NB4 (cell line): ENCODE results near the gene GTF3C6.
A peak's percentile ranks its signal among the peaks of the same experiment; 100 is the strongest.

Experiments
- DNase-seq: peaks from one replicate; pipeline ENCODE4 v3.0.0; 2010; ENCODE audit warnings: low read depth
- H3K4me3 ChIP-seq: one replicate; pipeline ENCODE4 v1.5.1; 2011; ENCODE audit warnings: mild to moderate bottlenecking, low read depth, low read length, moderate library complexity
- CTCF ChIP-seq: IDR thresholded peaks from one replicate; pipeline ENCODE4 v1.5.1; 2012; ENCODE audit warnings: low read depth, low read length
- MAX ChIP-seq: IDR thresholded peaks from 2 replicates; pipeline ENCODE4 v1.6.1; 2011; ENCODE audit warnings: low read depth, low read length
- MYC ChIP-seq: IDR thresholded peaks from 2 replicates; pipeline ENCODE4 v1.6.1; 2011; ENCODE audit warnings: low read depth, low read length
- POLR2A ChIP-seq: IDR thresholded peaks from 2 replicates; pipeline ENCODE4 v1.6.1; 2011; ENCODE audit warnings: mild to moderate bottlenecking; ENCODE audit not compliant: insufficient read length; ENCODE audit errors: extremely low read depth

GTF3C6 gene

DNA sequence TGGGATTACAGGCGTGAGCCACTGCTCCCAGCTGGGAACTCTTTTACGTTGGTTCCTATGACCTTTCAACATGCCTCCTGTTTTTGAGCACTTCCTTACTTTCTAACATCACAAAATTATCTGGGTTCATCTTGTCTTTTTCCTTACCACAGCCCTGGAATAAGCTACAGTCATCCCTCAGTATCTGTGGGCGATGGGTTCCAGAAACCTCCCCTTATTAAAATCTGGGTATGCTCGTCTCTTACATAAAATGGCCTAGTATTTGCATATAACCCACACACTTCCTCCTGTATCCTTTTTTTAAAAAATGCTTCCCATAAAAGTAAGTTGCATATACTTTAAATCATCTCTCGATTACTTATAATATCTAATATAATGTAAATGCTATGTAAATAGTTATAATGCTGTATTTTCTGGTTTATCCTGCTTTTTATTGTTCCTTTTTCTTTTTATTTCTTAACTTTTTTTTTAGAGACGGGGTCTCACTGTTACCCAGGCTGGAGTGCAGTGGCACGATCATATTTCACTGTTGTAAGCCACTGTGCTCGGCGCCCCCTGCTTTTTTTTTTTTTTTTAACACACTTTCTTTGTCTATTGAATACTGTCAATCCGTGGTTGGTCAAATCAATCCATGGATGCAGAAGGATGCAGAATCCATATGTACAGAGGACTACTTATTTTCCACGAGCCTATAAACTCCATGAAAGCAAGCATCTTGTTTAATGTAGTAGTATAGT is 32.5 kb downstream of the GTF3C6 start:
- DNase-seq = no peak
- no peak overlapping the region for H3K4me3 ChIP-seq
- TF ChIP-seq MYC (no peak), CTCF (no peak), MAX (no peak), POLR2A (no peak)

- no peak overlapping the region for H3K4me3 ChIP-seq
- no peak for TF ChIP-seq CTCF
- DNase-seq = no peak
Measured at GRCh38 chr6:110996691-110997090, 38.2 kb downstream of the GTF3C6 start.

- TF ChIP-seq MAX (no peak), CTCF (no peak), MYC (no peak), POLR2A (no peak)
- H3K4me3 ChIP-seq = no peak overlapping the region
- DNase-seq = peak; percentile 47
Measured at GRCh38 chr6:110999634-111000270, 41.2 kb downstream of the GTF3C6 start.

GRCh38 chr6:111002350-111002749 is 43.8 kb downstream of the GTF3C6 start:
- no peak for TF ChIP-seq CTCF
- TF ChIP-seq POLR2A = no peak
- H3K4me3 ChIP-seq = no peak overlapping the region
- no peak for DNase-seq

GRCh38 chr6:111011360-111012142 is 53.0 kb downstream of the GTF3C6 start:
- DNase-seq = peak; percentile 67
- no peak overlapping the region for H3K4me3 ChIP-seq
- no peak for TF ChIP-seq MYC
- TF ChIP-seq CTCF = peak; percentile 60
- no peak for TF ChIP-seq POLR2A
- TF ChIP-seq MAX = no peak
